Activated B cell treated with CpG ODN at 0.5 μM for 24 hours (primary cell): ENCODE results near the gene RASD2. TPM values are rescaled to one million over a fixed set of nuclear protein-coding genes. Genes with fewer than 3 reads are reported as not detected.

Experiments
- ATAC-seq: fragments of 200-7000 bp; cut with Tn5 transposase; one replicate; pipeline ENCODE4 v1.10.0; 2021; ENCODE audit warnings: low read depth, mild to moderate bottlenecking, moderate library complexity
- CTCF ChIA-PET: fragments of 350-600 bp; sonication (Branson Sonifier 250); formaldehyde crosslinking; loops from one replicate; lab custom pipeline; 2021; ENCODE audit warnings: antibody characterized with exemption; lab: Charles Lee
- POLR2A ChIA-PET: fragments of 350-600 bp; sonication (Branson Sonifier 250); formaldehyde crosslinking; loops from one replicate; lab custom pipeline; 2021; ENCODE audit warnings: antibody characterized with exemption; lab: Charles Lee
- DNase-seq: peaks from one replicate; pipeline ENCODE4 v3.0.0; 2022
- H3K27ac Mint-ChIP-seq: one replicate; pipeline ENCODE4 v1.8.0; 2020; ENCODE audit warnings: mixed read lengths
- H3K27me3 Mint-ChIP-seq: one replicate; pipeline ENCODE4 v1.8.0; 2021; ENCODE audit warnings: mixed read lengths
- H3K36me3 Mint-ChIP-seq: one replicate; pipeline ENCODE4 v1.8.0; 2021; ENCODE audit warnings: low read depth, mixed read lengths
- H3K4me1 Mint-ChIP-seq: one replicate; pipeline ENCODE4 v1.8.0; 2021; ENCODE audit warnings: mixed read lengths
- H3K4me3 Mint-ChIP-seq: one replicate; pipeline ENCODE4 v1.8.0; 2020; ENCODE audit warnings: mild to moderate bottlenecking, mixed read lengths
- H3K9me3 Mint-ChIP-seq: one replicate; pipeline ENCODE4 v1.8.0; 2020; ENCODE audit warnings: mixed read lengths
- CTCF ChIP-seq: fragments of 200-600 bp; IDR thresholded peaks from one replicate; pipeline ENCODE4 v1.8.0; 2022; ENCODE audit warnings: antibody characterized with exemption, mild to moderate bottlenecking
- intact Hi-C: fragments of 100-400 bp; cut with micrococcal nuclease; formaldehyde crosslinking; loops from one replicate; pipeline ENCODE4 v1.15.1; 2024
- total RNA-seq: library from RNA; stranded (reverse); gene quantifications from 2 replicates; pipeline ENCODE4 v1.2.3, GENCODE V29; 2022

The RASD2 gene
- total RNA-seq, 1 donor from 2014 or later = not detected

GRCh38 chr22:35597692-35598395 lies 57.2 kb downstream of the RASD2 start:
- no peaks in the 10 kb centered on the region for H3K9me3 Mint-ChIP-seq
- H3K4me1 Mint-ChIP-seq = no peaks in the 10 kb centered on the region
- no peak overlapping the region for H3K27ac Mint-ChIP-seq
- no peak for ATAC-seq
- H3K4me3 Mint-ChIP-seq = no peak overlapping the region
- intact Hi-C loops = no loop called here
- CTCF ChIA-PET = no interaction called here
- peaks cover 5% of the 10 kb centered on the region for H3K27me3 Mint-ChIP-seq
- POLR2A ChIA-PET = no interaction called here
- no peaks in the 10 kb centered on the region for H3K36me3 Mint-ChIP-seq
- DNase-seq = no peak
- no peak for TF ChIP-seq CTCF

- CTCF ChIA-PET = no interaction called here
- intact Hi-C loops = no loop called here
- Mint-ChIP-seq H3K27ac (no peak overlapping the region), H3K4me3 (no peak overlapping the region), H3K9me3 (no peaks in the 10 kb centered on the region), H3K36me3 (no peaks in the 10 kb centered on the region), H3K4me1 (no peaks in the 10 kb centered on the region), H3K27me3 (peaks cover 4% of the 10 kb centered on the region)
- POLR2A ChIA-PET = no interaction called here
- no peak for TF ChIP-seq CTCF
- ATAC-seq (no peak), DNase-seq (no peak)
Observed at GRCh38 chr22:35598396-35598710, 57.7 kb downstream of the RASD2 start.

GRCh38 chr22:35599364-35599763 lies 58.7 kb downstream of the RASD2 start:
- Mint-ChIP-seq H3K36me3 (no peaks in the 10 kb centered on the region), H3K9me3 (no peaks in the 10 kb centered on the region), H3K4me3 (no peak overlapping the region), H3K27ac (no peak overlapping the region), H3K27me3 (peaks cover 4% of the 10 kb centered on the region), H3K4me1 (no peaks in the 10 kb centered on the region)
- ChIA-PET POLR2A (no interaction called here), CTCF (no interaction called here)
- no peak for TF ChIP-seq CTCF
- no peak for DNase-seq
- intact Hi-C loops = no loop called here
- no peak for ATAC-seq

- no peak for ATAC-seq
- TF ChIP-seq CTCF = no peak
- H3K4me3 Mint-ChIP-seq = no peak overlapping the region
- intact Hi-C loops = no loop called here
- H3K9me3 Mint-ChIP-seq = no peaks in the 10 kb centered on the region
- H3K27me3 Mint-ChIP-seq = peaks cover 11% of the 10 kb centered on the region
- ChIA-PET POLR2A (no interaction called here), CTCF (no interaction called here)
- H3K36me3 Mint-ChIP-seq = no peaks in the 10 kb centered on the region
- H3K27ac Mint-ChIP-seq = no peak overlapping the region
- no peak for DNase-seq
- H3K4me1 Mint-ChIP-seq = no peaks in the 10 kb centered on the region
Observed at GRCh38 chr22:35600476-35600875, 59.8 kb downstream of the RASD2 start.

- ChIA-PET CTCF (no interaction called here), POLR2A (no interaction called here)
- H3K36me3 Mint-ChIP-seq = no peaks in the 10 kb centered on the region
- peaks cover 13% of the 10 kb centered on the region for H3K27me3 Mint-ChIP-seq
- no peak for DNase-seq
- H3K27ac Mint-ChIP-seq = no peak overlapping the region
- ATAC-seq = no peak
- no peak overlapping the region for H3K4me3 Mint-ChIP-seq
- intact Hi-C loops = no loop called here
- no peaks in the 10 kb centered on the region for H3K9me3 Mint-ChIP-seq
- H3K4me1 Mint-ChIP-seq = no peaks in the 10 kb centered on the region
- no peak for TF ChIP-seq CTCF
Observed at GRCh38 chr22:35601013-35601580, 60.5 kb downstream of the RASD2 start.
